Fibroblast of skin of back (primary cell): ENCODE results near the gene TSPEAR.
A peak's percentile ranks its signal among the peaks of the same experiment; 100 is the strongest.

Experiments
- DNase-seq: peaks from one replicate; pipeline ENCODE4 v3.0.0-alpha.2; 2013

Gene TSPEAR

GRCh38 chr21:44456214-44456914, 255.0 kb downstream of the TSPEAR start:
- no peak for DNase-seq

- peak; percentile 29 for DNase-seq
Observed at GRCh38 chr21:44455524-44456213, 255.7 kb downstream of the TSPEAR start.

- peak; percentile 81 for DNase-seq
Observed at GRCh38 chr21:44454747-44455523, 256.4 kb downstream of the TSPEAR start, which contains the start of gene LRRC3. Gene LRRC3 (plus strand): TSS chr21:44455510. CDS start chr21:44456645, 1,135 bp downstream.

- no peak for DNase-seq
Observed at GRCh38 chr21:44454058-44454457, 257.3 kb downstream of the TSPEAR start.

GRCh38 chr21:44453120-44453519, 258.3 kb downstream of the TSPEAR start:
- no peak for DNase-seq

GRCh38 chr21:44450999-44451398, 260.4 kb downstream of the TSPEAR start:
- DNase-seq: no peak

GRCh38 chr21:44450402-44450801, 261.0 kb downstream of the TSPEAR start:
- DNase-seq: no peak

- DNase-seq: no peak
Observed at GRCh38 chr21:44449473-44450363, 261.7 kb downstream of the TSPEAR start.

GRCh38 chr21:44448651-44449131, 262.7 kb downstream of the TSPEAR start:
- no peak for DNase-seq
